K562 (cell line): ENCODE measurements around the gene ST6GAL1. TPM values are rescaled to one million over a fixed set of nuclear protein-coding genes. Genes with fewer than 3 reads are reported as not detected.

ENCODE experiments used
- CBX3 ChIP-seq, 2 experiments: IDR thresholded peaks; 1 replicate in 1 of 2; 2 replicates in 1 of 2; pipeline ENCODE4 v1.6.1; 2012; ENCODE audit warnings: inconsistent platforms in 2 of 2, low read length in 2 of 2, borderline replicate concordance in 1 of 2, control low read depth in 1 of 2
- CEBPG ChIP-seq, 3 experiments: fragments of 200-800 bp in 1 of 3; sonication (Bioruptor generic) in 1 of 3; sonication (generic) in 1 of 3; formaldehyde crosslinking in 1 of 3; IDR thresholded peaks in 2 of 3; conservative IDR thresholded peaks in 1 of 3; 2 replicates each; pipeline versions ENCODE4 v1.6.1 to v1.8.0; 2016 to 2022; ENCODE audit warnings: missing compliant biosample characterization in 2 of 3, missing genetic modification characterization in 2 of 3, mild to moderate bottlenecking in 1 of 3, missing genetic modification reagents in 1 of 3
- DACH1 ChIP-seq: fragments of 450-650 bp; IDR thresholded peaks from 2 replicates; pipeline ENCODE4 v1.6.1; 2018; ENCODE audit not compliant: partially characterized antibody
- PRPF4 ChIP-seq: fragments of 200-400 bp; formaldehyde crosslinking; IDR thresholded peaks from one replicate; pipeline ENCODE4 v1.6.1; 2017; ENCODE audit warnings: low read length, low read depth, mild to moderate bottlenecking; ENCODE audit not compliant: insufficient read depth, poor library complexity, severe bottlenecking
- SMC3 ChIP-seq: conservative IDR thresholded peaks from 2 replicates; pipeline ENCODE4 v1.6.1; 2011; ENCODE audit warnings: low read depth, low read length, improper control_type of control experiment; ENCODE audit not compliant: insufficient read depth
- SUPT5H ChIP-seq: fragments of 450-650 bp; IDR thresholded peaks from 2 replicates; pipeline ENCODE4 v1.6.1; 2016
- TEAD4 ChIP-seq, 2 experiments: sonication (generic) in 1 of 2; formaldehyde crosslinking in 1 of 2; IDR thresholded peaks; 2 replicates each; pipeline versions ENCODE4 v1.6.1 to v1.8.0; 2012 to 2022; ENCODE audit warnings: borderline replicate concordance in 1 of 2, inconsistent platforms in 1 of 2, low read length in 1 of 2, mild to moderate bottlenecking in 1 of 2, missing genetic modification reagents in 1 of 2
- polyA plus RNA-seq, 8 experiments: library from polyadenylated mRNA; depleted of rRNA in 4 of 8; stranded (reverse) in 5 of 8; unstranded in 3 of 8; fragments of >200 nt; fragmentation: Nextera tagmentation in 2 of 8; fragmentation: Illumina TruSeq in 1 of 8; extraction: Ambion mirVana in 2 of 8; extraction: Trizol in 1 of 8; gene quantifications; 2 replicates each; pipeline versions ENCODE4 v1.2.1 to v1.2.3, GENCODE V29; 2011 to 2014; ENCODE audit warnings: inconsistent platforms in 1 of 8, missing spikeins in 1 of 8
- total RNA-seq, 7 experiments: library from RNA; depleted of rRNA in 6 of 7; stranded (reverse); fragments of >200 nt in 6 of 7; fragmentation: Illumina TruSeq in 2 of 7; extraction: Trizol in 2 of 7; gene quantifications; 2 replicates each; pipeline versions ENCODE4 v1.2.1 to v1.2.3, GENCODE V29; 2011 to 2021; ENCODE audit warnings: low replicate concordance in 1 of 7
- TF ChIP-seq, protein P1 (sequence below), 2 experiments: fragments of 450-650 bp; formaldehyde crosslinking in 1 of 2; IDR thresholded peaks; 2 replicates each; pipeline versions ENCODE4 v1.4.0 to v1.6.1; 2014 to 2020; ENCODE audit warnings: mild to moderate bottlenecking in 2 of 2, borderline replicate concordance in 1 of 2, low read depth in 1 of 2

The ST6GAL1 gene
- total and polyA plus RNA-seq, 9 of the 15 experiments (the other 6 are each of a cell fraction or from before 2014, with no cell fraction given): 31.9 to 145 (median 71.0) TPM

DNA sequence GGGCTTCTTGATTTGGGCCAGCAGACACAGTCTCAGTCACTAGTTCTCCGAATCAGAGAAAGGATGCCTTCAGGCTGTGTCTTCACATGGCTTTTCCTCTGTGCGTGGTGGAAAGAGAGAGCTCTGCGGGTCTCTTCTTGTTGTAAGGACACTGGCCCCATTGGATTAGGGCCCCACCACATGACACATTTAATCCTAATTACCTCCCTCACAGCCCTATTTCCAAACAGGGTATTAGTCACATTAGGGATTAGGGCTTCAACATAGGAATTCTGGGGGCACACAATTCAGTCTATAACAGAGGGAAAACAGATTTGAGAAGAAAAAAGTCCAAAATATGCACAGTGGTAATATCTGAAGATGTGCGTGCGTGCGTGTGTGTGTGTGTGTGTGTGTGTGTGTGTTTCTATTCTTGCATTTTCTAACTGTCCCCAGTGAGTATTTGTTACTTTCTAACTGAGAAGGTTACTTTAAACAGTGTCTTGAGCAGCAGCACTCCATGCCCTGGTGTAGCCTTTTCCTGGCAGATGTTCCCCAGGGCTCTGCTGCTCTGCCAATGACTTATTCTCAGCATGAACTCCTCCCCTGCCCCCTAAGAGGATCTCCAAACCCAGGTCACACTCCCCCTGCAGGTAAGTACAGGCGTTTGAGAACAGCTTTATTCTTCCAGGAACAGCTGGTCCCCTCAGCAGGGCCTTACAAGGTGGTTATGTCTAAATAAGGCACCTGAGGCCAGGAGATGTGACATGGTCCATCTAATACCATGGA lies 136.1 kb downstream of the ST6GAL1 start (continued):
- TF ChIP-seq CEBPG (CRISPR knock-in tag; IDR thresholded peaks at IDR 0.05) (no peak), CEBPG (tag; conservative IDR thresholded peaks at IDR 0.05 in 1 of 2, IDR thresholded peaks at IDR 0.05 in 1 of 2) (no peak), TEAD4 (IDR thresholded peaks at IDR 0.05; ENCODE audit: low read length) (no peak), TEAD4 (CRISPR knock-in tag; IDR thresholded peaks at IDR 0.05; ENCODE audit: borderline replicate concordance) (no peak), SMC3 (0 out of 2 replicates have a peak, but pooled peaks have one; percentile 7), CBX3 (IDR thresholded peaks at IDR 0.05; ENCODE audit: borderline replicate concordance in 1 of 2, low read length in 2 of 2) (no peak), DACH1 (peak; percentile 67), SUPT5H (0 out of 2 replicates have a peak, but pooled peaks have one; percentile 38), PRPF4 (no peak)
- TF ChIP-seq, protein P1, sequence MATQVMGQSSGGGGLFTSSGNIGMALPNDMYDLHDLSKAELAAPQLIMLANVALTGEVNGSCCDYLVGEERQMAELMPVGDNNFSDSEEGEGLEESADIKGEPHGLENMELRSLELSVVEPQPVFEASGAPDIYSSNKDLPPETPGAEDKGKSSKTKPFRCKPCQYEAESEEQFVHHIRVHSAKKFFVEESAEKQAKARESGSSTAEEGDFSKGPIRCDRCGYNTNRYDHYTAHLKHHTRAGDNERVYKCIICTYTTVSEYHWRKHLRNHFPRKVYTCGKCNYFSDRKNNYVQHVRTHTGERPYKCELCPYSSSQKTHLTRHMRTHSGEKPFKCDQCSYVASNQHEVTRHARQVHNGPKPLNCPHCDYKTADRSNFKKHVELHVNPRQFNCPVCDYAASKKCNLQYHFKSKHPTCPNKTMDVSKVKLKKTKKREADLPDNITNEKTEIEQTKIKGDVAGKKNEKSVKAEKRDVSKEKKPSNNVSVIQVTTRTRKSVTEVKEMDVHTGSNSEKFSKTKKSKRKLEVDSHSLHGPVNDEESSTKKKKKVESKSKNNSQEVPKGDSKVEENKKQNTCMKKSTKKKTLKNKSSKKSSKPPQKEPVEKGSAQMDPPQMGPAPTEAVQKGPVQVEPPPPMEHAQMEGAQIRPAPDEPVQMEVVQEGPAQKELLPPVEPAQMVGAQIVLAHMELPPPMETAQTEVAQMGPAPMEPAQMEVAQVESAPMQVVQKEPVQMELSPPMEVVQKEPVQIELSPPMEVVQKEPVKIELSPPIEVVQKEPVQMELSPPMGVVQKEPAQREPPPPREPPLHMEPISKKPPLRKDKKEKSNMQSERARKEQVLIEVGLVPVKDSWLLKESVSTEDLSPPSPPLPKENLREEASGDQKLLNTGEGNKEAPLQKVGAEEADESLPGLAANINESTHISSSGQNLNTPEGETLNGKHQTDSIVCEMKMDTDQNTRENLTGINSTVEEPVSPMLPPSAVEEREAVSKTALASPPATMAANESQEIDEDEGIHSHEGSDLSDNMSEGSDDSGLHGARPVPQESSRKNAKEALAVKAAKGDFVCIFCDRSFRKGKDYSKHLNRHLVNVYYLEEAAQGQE (IDR thresholded peaks at IDR 0.05; ENCODE audit: borderline replicate concordance): peak; percentile 11; the same call in 1 of the 2 replicates
- TF ChIP-seq, protein P1 (CRISPR knock-in tag; IDR thresholded peaks at IDR 0.05; ENCODE audit: low read depth): no peak
